HG02973 (cell line): ENCODE measurements around the gene ST6GALNAC3.

Experiments used
- ATAC-seq: cut with Tn5 transposase; IDR thresholded peaks from one replicate; pipeline ENCODE4 v1.9.1; 2021; ENCODE audit warnings: moderate library complexity; ENCODE audit not compliant: unreplicated experiment

ST6GALNAC3 gene

DNA sequence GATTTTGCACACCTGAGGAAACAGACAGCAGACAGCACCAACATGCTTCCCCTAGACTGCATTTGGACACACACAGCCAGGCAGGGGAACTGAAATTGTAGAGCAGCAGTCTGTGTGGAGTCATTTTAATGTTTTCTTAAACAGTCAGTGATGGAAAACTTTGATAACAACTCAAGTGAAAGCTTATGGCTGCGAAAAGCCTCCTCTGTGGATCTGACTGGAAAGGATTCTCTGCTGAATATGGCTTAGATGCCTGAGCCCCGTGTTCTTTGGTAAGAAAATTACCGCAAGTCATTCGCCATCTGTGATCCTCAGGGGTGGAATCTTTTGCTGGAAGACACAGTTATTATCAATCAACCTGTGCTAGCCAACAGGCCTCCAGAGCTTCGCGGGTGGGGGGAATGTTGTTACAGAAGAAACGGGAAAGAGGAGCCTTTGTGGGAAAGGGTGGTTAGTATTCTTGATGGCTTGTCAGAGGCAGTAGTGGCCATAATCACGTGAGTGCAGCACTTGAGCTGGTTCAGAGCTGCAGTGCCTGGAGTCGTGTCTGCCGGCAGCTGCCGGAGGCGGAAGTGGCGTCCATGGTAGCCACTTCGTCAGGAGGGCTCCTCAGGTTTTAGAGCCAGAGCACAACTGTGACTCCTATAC, 204.7 kb downstream of the ST6GALNAC3 start:
- ATAC-seq: no peak

DNA sequence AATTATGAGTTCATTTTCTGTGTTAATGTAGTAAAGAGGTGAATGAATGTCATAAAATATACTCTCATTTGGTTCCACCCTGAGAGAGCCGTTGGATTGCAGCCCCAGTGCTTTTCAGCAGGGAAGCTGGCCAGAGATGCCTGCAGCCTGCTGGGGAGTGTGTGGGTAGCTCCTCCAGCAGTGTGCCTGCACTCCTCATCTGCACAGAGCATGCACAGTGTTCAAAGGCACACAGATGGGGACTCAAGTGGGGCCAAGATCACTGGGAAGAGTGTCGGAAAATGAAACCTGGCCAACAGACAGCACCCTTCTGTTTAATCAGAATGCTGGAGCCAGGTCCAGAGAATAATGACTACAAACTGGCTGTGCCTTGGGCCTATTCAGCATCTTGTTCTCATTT, 206.8 kb downstream of the ST6GALNAC3 start:
- ATAC-seq: no peak

GRCh38 chr1:76284842-76285241, 210.3 kb downstream of the ST6GALNAC3 start:
- no peak for ATAC-seq

- no peak for ATAC-seq
Observed at GRCh38 chr1:76285578-76286135, 211.1 kb downstream of the ST6GALNAC3 start.

DNA sequence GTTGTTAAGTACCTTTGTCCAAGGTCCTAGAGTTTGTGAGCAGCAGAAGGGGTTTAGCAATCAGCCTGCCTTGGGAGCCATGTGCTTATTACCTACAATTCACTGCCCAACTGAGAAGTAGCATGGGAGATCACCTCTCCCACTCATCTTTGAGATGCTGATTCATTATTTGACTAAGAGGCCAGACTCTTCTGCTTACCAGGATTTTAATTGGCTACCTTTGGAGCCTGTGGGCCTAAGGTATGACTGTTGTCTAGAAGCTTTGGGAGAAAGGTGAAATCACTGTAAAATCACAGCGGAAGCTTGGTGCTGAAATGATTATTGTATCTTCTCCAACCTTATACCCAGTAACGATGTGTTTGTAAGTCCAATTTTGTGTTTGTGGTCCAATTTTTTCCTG, 213.4 kb downstream of the ST6GALNAC3 start:
- no peak for ATAC-seq

DNA sequence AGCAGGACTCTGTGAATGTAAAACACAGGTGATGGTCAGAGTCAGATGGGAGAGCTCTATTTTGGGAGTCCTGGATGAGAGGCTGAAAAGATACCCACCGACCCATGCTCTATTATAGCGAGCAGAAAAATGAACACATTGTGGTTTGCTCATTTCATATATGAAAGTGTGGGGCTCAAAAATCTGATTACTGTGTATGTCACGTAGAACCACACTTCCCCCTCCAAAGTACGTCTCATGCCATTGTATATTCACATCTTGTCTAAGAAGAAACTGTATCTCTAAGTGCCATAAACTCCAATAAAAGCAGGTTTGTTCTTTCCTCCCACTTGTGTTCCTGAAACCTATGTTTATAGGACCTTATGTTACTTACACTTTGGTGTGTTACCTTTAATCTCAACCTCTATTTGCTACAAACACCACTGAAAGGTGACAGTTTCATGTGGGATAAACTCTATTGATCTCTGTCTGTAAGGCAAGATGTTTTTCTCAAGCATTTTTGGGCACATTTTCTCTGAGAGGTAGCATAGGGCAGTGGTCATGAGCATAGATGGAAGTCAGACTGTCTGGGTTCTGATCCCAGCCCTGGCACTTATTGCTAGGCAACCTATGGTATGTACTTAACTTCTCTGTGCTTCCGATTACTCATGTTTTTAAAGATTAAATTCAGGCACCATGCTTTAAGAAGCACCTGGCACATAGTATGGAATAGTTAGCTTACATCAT, 214.4 kb downstream of the ST6GALNAC3 start:
- ATAC-seq: no peak

GRCh38 chr1:76289692-76290091, 215.1 kb downstream of the ST6GALNAC3 start:
- no peak for ATAC-seq

GRCh38 chr1:76290271-76290670, 215.7 kb downstream of the ST6GALNAC3 start:
- ATAC-seq: no peak

- no peak for ATAC-seq
Observed at GRCh38 chr1:76291191-76291590, 216.6 kb downstream of the ST6GALNAC3 start.

GRCh38 chr1:76291737-76292136, 217.2 kb downstream of the ST6GALNAC3 start:
- ATAC-seq: no peak

DNA sequence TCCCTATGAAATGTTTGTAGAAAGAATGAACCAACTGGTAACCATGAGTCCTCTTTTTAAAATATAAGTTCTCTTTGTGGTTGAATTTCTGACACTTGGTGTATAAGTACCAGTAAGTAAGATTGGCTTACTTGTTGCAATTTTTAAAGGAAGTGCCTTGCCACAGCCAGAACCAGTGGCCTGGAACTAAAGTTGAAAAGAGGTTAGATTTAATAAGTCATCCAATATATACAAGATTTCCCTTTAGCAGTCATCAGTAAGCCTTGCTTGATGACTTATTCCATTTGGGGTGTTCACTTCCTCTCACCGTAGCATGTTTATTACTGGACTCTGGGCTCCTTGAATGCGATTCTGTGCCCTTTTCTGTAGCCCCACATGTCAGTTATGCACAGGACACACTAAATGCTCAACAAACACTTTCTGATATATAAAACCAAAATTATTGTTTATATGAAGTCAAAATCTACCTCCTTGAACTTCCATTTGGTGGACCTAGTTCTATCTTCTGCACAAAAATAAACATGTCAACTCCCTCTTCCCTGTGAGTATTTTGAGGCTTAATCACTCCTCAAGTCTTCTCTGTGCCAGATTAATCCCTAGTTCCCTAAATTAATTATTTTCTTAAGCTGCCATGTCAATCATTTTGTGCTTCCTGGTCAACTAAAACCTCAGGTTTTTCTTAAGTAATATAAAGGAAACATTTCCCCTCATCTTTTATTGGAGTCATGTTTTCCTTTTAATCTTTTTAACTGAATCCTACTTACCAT, 218.1 kb downstream of the ST6GALNAC3 start:
- peak; percentile 46 for ATAC-seq

- no peak for ATAC-seq
Observed at GRCh38 chr1:76293831-76294230, 219.3 kb downstream of the ST6GALNAC3 start.

GRCh38 chr1:76294482-76295194, 220.1 kb downstream of the ST6GALNAC3 start:
- ATAC-seq: peak; percentile 86

- ATAC-seq: no peak
Observed at GRCh38 chr1:76298399-76298798, 223.9 kb downstream of the ST6GALNAC3 start.

- ATAC-seq: no peak
Observed at GRCh38 chr1:76299036-76299435, 224.5 kb downstream of the ST6GALNAC3 start.

DNA sequence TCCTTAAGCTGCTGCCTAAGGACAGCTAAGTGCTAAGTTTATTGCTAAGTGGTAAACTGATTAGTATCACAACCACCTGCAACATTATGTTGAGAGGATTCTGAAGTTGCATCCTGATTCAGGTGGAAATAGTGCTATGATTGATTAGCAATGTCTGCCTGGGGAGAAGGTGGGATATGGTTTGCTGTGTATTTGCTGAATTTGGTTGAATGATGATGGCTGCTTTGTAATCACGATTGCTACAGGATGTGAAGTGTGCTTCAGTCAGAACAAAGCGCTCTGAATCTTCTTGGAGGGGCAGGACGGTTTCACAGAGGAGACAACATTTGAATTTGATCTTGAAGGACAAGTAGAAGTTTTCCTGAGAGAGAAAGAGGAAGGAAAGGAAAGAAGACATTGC, 226.0 kb downstream of the ST6GALNAC3 start:
- ATAC-seq: no peak

GRCh38 chr1:76302711-76303339, 228.3 kb downstream of the ST6GALNAC3 start:
- no peak for ATAC-seq

DNA sequence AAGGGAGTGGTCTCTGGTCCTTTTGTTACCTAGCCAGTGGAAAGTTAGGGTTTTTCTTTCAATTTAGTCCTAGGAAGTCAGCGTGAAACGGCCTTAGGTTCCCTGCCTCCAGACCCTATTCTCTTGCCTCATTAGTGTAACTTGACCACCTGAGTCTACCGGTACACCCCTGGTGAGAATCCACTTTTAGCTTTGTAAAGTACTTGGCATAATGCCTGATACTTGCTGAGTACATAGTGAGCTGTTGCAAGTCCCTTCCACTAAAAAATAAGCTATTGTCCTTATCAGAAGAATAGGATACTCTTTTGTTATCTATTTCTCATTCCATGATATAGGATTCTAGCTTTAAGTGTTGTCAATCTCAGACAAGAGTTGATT, 228.8 kb downstream of the ST6GALNAC3 start:
- no peak for ATAC-seq

DNA sequence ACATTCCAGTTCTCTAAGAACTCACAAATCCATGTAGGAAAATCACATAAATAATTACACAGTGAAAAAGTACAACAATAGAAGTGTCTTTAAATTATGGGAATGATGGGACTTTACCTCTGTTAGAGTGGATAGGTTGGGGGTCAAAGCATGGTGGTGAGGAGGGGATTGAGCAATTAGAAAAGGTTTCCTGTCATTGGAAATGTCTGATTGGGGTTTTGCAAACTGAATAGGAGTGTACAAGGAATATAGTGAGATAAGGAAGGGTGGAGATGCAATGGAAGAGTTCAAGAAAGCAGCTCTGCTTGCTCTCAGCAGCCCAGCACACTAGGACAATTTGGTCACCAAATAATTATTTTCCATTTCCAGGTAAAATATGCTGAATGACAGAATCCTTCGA, 238.8 kb downstream of the ST6GALNAC3 start:
- no peak for ATAC-seq

- ATAC-seq: no peak
Observed at GRCh38 chr1:76314730-76315129, 240.2 kb downstream of the ST6GALNAC3 start.
